K562 (cell line): ENCODE data around the gene FKBP15. TPM values are rescaled to one million over a fixed set of nuclear protein-coding genes. Genes with fewer than 3 reads are reported as not detected.
A peak's percentile ranks its signal among the peaks of the same experiment; 100 is the strongest.

Source experiments
- ARID3A ChIP-seq: IDR thresholded peaks from 2 replicates; pipeline ENCODE4 v1.6.1; 2012; ENCODE audit warnings: low read depth, low read length, improper control_type of control experiment, borderline replicate concordance
- C11orf30 ChIP-seq: fragments of 450-650 bp; IDR thresholded peaks from 2 replicates; pipeline ENCODE4 v1.6.1; 2016; ENCODE audit warnings: low read depth, mild to moderate bottlenecking
- CBX3 ChIP-seq, 2 experiments: IDR thresholded peaks; 1 replicate in 1 of 2; 2 replicates in 1 of 2; pipeline ENCODE4 v1.6.1; 2012; ENCODE audit warnings: inconsistent platforms in 2 of 2, low read length in 2 of 2, borderline replicate concordance in 1 of 2, control low read depth in 1 of 2
- CREB1 ChIP-seq, 2 experiments: sonication (generic) in 1 of 2; formaldehyde crosslinking in 1 of 2; IDR thresholded peaks; 2 replicates each; pipeline versions ENCODE4 v1.6.1 to v1.8.0; 2012 to 2022; ENCODE audit warnings: inconsistent platforms in 1 of 2, mild to moderate bottlenecking in 1 of 2, missing genetic modification reagents in 1 of 2, moderate library complexity in 1 of 2
- CSDE1 ChIP-seq, 2 experiments: fragments of 450-650 bp; IDR thresholded peaks; 2 replicates each; pipeline ENCODE4 v1.6.1; 2016; ENCODE audit warnings: mild to moderate bottlenecking in 1 of 2
- ETS2 ChIP-seq: IDR thresholded peaks from 2 replicates; pipeline ENCODE4 v1.6.1; 2016; ENCODE audit warnings: borderline replicate concordance, missing genetic modification characterization, mild to moderate bottlenecking, moderate library complexity, missing compliant biosample characterization; ENCODE audit not compliant: poor library complexity, severe bottlenecking
- EZH2 ChIP-seq: IDR thresholded peaks from 2 replicates; pipeline ENCODE4 v1.6.1; 2012; ENCODE audit warnings: low read depth, mild to moderate bottlenecking, inconsistent platforms, low read length, borderline replicate concordance
- MAFF ChIP-seq: IDR thresholded peaks from 2 replicates; pipeline ENCODE4 v1.6.1; 2012; ENCODE audit warnings: low read length, improper control_type of control experiment
- MLX ChIP-seq, 2 experiments: fragments of 450-650 bp in 1 of 2; sonication (generic) in 1 of 2; formaldehyde crosslinking; conservative IDR thresholded peaks; 2 replicates each; pipeline versions ENCODE4 v1.4.0 to v1.8.1; 2020 to 2022; ENCODE audit warnings: mild to moderate bottlenecking in 1 of 2, missing genetic modification reagents in 1 of 2
- MNT ChIP-seq, 2 experiments: fragments of 450-650 bp; conservative IDR thresholded peaks; 2 replicates each; pipeline ENCODE4 v1.6.1; 2017; ENCODE audit warnings: mild to moderate bottlenecking in 2 of 2, moderate library complexity in 2 of 2
- SMAD1 ChIP-seq: fragments of 150-350 bp; IDR thresholded peaks from 2 replicates; pipeline ENCODE4 v1.6.1; 2014; ENCODE audit warnings: low read length, low read depth; ENCODE audit not compliant: partially characterized antibody
- THRB ChIP-seq: fragments of 450-650 bp; formaldehyde crosslinking; conservative IDR thresholded peaks from 2 replicates; pipeline ENCODE4 v1.4.0; 2022; ENCODE audit warnings: mild to moderate bottlenecking, missing genetic modification characterization
- YY1 ChIP-seq, 3 experiments: IDR thresholded peaks; 2 replicates each; pipeline ENCODE4 v1.6.1; 2011; ENCODE audit warnings: low read length in 2 of 3, mild to moderate bottlenecking in 2 of 3, moderate library complexity in 2 of 3, borderline replicate concordance in 1 of 3, control low read depth in 1 of 3, low read depth in 1 of 3; ENCODE audit not compliant: insufficient read depth in 3 of 3, insufficient replicate concordance in 2 of 3, control insufficient read depth in 1 of 3, insufficient read length in 1 of 3; ENCODE audit errors: extremely low read depth in 1 of 3
- ZFP91 ChIP-seq: sonication (generic); formaldehyde crosslinking; IDR thresholded peaks from 2 replicates; pipeline ENCODE4 v1.8.0; 2022; ENCODE audit warnings: mild to moderate bottlenecking, missing genetic modification reagents
- ZKSCAN8 ChIP-seq: fragments of 200-800 bp; sonication (Bioruptor generic); IDR thresholded peaks from 2 replicates; pipeline ENCODE4 v1.6.1; 2016; ENCODE audit warnings: missing genetic modification characterization, missing compliant biosample characterization
- ZNF384 ChIP-seq: IDR thresholded peaks from 2 replicates; pipeline ENCODE4 v1.6.1; 2012; ENCODE audit warnings: low read depth, low read length, improper control_type of control experiment
- polyA plus RNA-seq, 8 experiments: library from polyadenylated mRNA; depleted of rRNA in 4 of 8; stranded (reverse) in 5 of 8; unstranded in 3 of 8; fragments of >200 nt; fragmentation: Nextera tagmentation in 2 of 8; fragmentation: Illumina TruSeq in 1 of 8; extraction: Ambion mirVana in 2 of 8; extraction: Trizol in 1 of 8; gene quantifications; 2 replicates each; pipeline versions ENCODE4 v1.2.1 to v1.2.3, GENCODE V29; 2011 to 2014; ENCODE audit warnings: inconsistent platforms in 1 of 8, missing spikeins in 1 of 8
- total RNA-seq, 7 experiments: library from RNA; depleted of rRNA in 6 of 7; stranded (reverse); fragments of >200 nt in 6 of 7; fragmentation: Illumina TruSeq in 2 of 7; extraction: Trizol in 2 of 7; gene quantifications; 2 replicates each; pipeline versions ENCODE4 v1.2.1 to v1.2.3, GENCODE V29; 2011 to 2021; ENCODE audit warnings: low replicate concordance in 1 of 7

Gene FKBP15
- total and polyA plus RNA-seq, 9 of the 15 experiments (the other 6 are each of a cell fraction or from before 2014, with no cell fraction given), result 8.7 to 38.0 (median 18.9) TPM

DNA sequence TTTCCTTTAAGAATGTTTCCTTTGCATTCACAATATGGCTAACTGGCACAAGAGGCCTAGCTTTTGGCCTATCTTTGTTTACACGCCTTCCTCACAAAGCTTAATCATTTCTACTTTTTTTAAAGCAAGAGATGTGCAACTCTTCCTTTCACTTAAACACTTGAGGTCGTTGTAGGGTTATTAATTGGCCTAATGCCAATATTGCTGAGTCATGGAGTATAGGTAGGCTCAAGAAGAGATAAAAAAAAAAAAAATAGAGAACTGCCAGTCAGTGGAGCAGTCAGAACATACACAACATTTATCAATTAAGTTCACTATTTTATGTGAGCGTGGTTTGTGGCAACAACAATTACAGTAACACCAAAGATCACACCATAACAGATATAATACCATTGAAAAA is 5.9 kb downstream of the FKBP15 start (continued):
- no peak for TF ChIP-seq MLX (CRISPR knock-in tag; conservative IDR thresholded peaks at IDR 0.05)
- no peak for TF ChIP-seq CBX3 (IDR thresholded peaks at IDR 0.05; ENCODE audit: borderline replicate concordance in 1 of 2, low read length in 2 of 2)
- TF ChIP-seq CSDE1 (IDR thresholded peaks at IDR 0.05), result no peak
- no peak for TF ChIP-seq ZFP91
- TF ChIP-seq ZNF384, result peak; percentile 77
- peak; percentile 92 for TF ChIP-seq MAFF
- TF ChIP-seq C11orf30, result peak; percentile 89
- no peak for TF ChIP-seq ETS2 (tag)
- TF ChIP-seq MNT (conservative IDR thresholded peaks at IDR 0.05), result no peak
- no peak for TF ChIP-seq CREB1 (IDR thresholded peaks at IDR 0.05)
- TF ChIP-seq CREB1 (CRISPR knock-in tag; IDR thresholded peaks at IDR 0.05), result no peak
- no peak for TF ChIP-seq EZH2
- no peak for TF ChIP-seq ARID3A
- TF ChIP-seq ZKSCAN8 (CRISPR knock-in tag), result no peak
- TF ChIP-seq SMAD1, result peak; percentile 42
- TF ChIP-seq YY1 (IDR thresholded peaks at IDR 0.05; ENCODE audit: borderline replicate concordance in 1 of 3, control insufficient read depth in 1 of 3, extremely low read depth in 1 of 3, insufficient read depth in 3 of 3, insufficient read length in 1 of 3, insufficient replicate concordance in 2 of 3, low read depth in 1 of 3, low read length in 2 of 3), result no peak
- TF ChIP-seq THRB, result no peak
